Retinal pigment epithelial cell (primary cell): ENCODE measurements around the gene CDS2.
"Not testable (repeated sequence)": the region's sequence is repeated elsewhere in the genome, so short reads cannot be mapped to it uniquely, and the experiment has no call there.

Experiments used
- DNase-seq: peaks from one replicate; pipeline ENCODE4 v3.0.0-alpha.2; 2010; ENCODE audit warnings: low read depth
- H3K4me3 ChIP-seq: 2 replicates; pipeline ENCODE4 v1.5.1; 2011; ENCODE audit warnings: mild to moderate bottlenecking, low read length, control low read depth, moderate library complexity
- TF ChIP-seq, protein P1 (sequence below): conservative IDR thresholded peaks from 2 replicates; pipeline ENCODE4 v1.5.1; 2011; ENCODE audit warnings: low read depth, low read length, control low read depth, inconsistent platforms

Gene CDS2

DNA sequence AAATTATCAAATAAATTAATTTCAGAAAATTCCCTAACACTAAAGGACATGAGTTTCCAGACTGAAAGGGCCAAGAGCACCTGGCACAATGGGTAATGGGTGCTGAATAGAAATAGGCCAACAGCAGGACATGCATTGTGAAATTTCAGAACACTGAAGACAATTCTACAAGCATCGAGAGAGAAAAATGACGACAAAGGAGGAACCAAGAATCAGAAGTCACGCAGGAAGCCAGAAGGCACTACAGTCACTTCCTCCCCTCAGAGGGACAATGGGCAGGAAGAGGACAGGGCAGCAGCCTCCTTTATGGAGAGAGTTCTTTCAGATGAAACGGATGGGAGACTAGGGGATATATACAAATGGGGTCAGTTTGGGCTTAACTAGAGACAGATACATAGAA is 36.6 kb upstream of the CDS2 start:
- no peak overlapping the region for H3K4me3 ChIP-seq
- no peak for DNase-seq
- TF ChIP-seq, protein P1, sequence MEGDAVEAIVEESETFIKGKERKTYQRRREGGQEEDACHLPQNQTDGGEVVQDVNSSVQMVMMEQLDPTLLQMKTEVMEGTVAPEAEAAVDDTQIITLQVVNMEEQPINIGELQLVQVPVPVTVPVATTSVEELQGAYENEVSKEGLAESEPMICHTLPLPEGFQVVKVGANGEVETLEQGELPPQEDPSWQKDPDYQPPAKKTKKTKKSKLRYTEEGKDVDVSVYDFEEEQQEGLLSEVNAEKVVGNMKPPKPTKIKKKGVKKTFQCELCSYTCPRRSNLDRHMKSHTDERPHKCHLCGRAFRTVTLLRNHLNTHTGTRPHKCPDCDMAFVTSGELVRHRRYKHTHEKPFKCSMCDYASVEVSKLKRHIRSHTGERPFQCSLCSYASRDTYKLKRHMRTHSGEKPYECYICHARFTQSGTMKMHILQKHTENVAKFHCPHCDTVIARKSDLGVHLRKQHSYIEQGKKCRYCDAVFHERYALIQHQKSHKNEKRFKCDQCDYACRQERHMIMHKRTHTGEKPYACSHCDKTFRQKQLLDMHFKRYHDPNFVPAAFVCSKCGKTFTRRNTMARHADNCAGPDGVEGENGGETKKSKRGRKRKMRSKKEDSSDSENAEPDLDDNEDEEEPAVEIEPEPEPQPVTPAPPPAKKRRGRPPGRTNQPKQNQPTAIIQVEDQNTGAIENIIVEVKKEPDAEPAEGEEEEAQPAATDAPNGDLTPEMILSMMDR = no peak

DNA sequence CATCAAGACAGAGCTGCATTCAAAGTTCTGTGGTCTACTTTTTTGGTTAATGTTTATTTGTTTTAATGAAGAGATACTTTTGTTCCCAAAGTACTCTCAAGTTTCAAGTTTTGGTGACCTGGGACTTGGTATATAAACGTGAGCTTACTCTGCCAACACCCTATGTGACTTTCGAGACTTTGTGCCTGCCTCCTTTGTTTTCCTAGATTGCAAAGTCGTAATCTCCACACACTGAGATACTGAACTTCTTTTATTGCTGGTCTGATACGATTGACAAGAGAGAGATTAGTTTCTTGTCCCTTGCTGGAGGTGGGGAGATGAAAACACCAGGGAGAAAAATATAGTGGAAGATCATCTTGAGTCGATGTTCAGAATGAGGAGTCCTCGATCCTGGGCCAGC is 34.9 kb upstream of the CDS2 start:
- TF ChIP-seq, protein P1 = no peak

DNA sequence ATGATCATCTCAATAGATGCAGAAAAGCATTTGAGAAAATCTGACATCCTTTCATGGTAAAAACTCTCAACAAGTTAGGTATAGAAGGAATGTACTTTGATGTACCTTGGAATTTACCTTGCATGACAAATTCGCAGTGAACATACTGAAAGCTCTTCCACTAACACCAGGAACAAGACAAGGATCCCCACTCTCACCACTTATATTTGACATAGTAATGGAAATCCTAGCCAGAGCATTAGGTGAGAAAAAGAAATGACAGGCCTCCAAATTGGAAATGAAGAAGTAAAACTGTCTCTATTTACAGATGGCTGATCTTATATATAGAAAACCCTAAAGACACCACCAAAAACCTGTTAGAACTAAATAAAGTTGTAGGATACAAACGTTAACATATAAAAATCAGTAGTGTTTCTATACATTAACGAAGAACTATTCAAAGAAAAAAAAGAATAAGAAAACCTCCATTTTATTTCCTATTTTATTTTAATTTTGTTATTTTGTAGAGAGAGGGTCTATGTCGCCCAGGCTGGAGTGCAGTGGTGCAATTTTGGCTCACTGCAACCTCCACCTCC is 34.0 kb upstream of the CDS2 start:
- TF ChIP-seq, protein P1 = no peak
- no peak overlapping the region for H3K4me3 ChIP-seq
- no peak for DNase-seq

More for the DNA sequence above, 34.9 kb upstream of the CDS2 start:
- no peak overlapping the region for H3K4me3 ChIP-seq
- no peak for DNase-seq

DNA sequence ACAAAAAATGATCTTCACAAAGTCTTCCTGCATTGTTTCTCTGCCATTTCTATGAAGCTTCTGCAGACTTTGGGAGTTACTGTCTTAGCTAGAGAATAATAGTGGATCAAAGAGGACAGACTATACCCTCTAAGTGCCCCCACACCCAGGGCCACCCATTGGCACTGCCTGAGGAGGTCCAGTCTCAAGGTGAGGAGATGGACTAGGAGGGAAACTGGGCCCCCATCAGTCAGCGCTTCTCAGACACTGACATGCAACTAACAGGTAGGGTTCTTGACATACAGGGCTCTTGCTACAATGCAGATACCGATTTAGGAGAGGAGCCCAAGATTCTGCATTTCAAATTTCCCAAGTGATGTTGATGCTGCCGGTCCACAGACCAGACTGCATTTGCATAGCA is 31.4 kb upstream of the CDS2 start:
- TF ChIP-seq, protein P1 = no peak
- no peak overlapping the region for H3K4me3 ChIP-seq
- no peak for DNase-seq

GRCh38 chr20:5095931-5096330 is 30.9 kb upstream of the CDS2 start:
- TF ChIP-seq, protein P1 = no peak
- no peak overlapping the region for H3K4me3 ChIP-seq
- DNase-seq = no peak

DNA sequence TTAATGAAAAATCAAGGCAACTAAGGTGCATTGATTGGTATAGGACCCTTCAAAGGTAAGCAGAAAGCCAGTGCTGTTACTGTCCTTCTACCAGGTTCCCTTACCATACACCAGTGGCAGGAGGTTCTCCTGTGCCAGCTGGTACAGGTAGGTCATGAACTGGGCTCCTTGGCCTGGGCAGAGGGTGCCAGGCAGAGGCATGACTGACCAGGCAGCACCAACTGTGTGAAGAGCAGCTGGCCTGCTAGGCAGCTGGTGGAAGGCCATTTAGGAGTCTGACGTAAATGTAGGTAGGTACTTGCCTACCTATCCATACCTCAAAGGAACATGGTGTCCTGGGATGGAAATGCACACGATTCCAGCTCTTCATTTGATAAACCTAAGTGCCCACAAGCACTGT is 30.3 kb upstream of the CDS2 start:
- TF ChIP-seq, protein P1 = no peak
- no peak for DNase-seq
- no peak overlapping the region for H3K4me3 ChIP-seq

DNA sequence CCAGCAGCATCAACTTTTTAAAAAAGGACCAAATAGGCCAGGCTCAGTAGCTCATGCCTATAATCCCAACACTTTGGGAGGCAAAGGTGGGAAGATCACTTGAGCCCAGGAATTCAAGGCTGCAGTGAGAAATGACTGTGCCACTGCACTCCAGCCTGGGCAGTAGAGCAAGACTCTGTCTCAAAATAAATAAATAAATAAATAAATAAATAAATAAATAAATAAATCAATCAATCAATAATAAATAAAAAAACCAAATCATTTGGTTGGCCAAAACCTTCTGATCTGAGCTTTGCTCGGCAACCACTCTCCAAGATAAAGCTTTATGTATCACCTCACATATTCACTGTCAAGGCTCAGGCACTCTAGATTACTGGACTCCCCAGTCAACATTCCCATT is 27.8 kb upstream of the CDS2 start:
- not testable (repeated sequence) for DNase-seq, H3K4me3 ChIP-seq

- H3K4me3 ChIP-seq, DNase-seq: not testable (repeated sequence)
Measured at GRCh38 chr20:5099909-5100308, 26.9 kb upstream of the CDS2 start.
